NCI-H2107 treated with DMSO at 0.1 percent for 48 hours (cell line): ENCODE data around the gene CCDC93.
A peak's percentile ranks its signal among the peaks of the same experiment; 100 is the strongest.

Experiments used
- DNase-seq: peaks from one replicate; lab custom pipeline; 2025; ENCODE audit not compliant: unreplicated experiment; lab: John Stamatoyannopoulos, UW

The CCDC93 gene, protein sequence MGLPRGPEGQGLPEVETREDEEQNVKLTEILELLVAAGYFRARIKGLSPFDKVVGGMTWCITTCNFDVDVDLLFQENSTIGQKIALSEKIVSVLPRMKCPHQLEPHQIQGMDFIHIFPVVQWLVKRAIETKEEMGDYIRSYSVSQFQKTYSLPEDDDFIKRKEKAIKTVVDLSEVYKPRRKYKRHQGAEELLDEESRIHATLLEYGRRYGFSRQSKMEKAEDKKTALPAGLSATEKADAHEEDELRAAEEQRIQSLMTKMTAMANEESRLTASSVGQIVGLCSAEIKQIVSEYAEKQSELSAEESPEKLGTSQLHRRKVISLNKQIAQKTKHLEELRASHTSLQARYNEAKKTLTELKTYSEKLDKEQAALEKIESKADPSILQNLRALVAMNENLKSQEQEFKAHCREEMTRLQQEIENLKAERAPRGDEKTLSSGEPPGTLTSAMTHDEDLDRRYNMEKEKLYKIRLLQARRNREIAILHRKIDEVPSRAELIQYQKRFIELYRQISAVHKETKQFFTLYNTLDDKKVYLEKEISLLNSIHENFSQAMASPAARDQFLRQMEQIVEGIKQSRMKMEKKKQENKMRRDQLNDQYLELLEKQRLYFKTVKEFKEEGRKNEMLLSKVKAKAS

DNA sequence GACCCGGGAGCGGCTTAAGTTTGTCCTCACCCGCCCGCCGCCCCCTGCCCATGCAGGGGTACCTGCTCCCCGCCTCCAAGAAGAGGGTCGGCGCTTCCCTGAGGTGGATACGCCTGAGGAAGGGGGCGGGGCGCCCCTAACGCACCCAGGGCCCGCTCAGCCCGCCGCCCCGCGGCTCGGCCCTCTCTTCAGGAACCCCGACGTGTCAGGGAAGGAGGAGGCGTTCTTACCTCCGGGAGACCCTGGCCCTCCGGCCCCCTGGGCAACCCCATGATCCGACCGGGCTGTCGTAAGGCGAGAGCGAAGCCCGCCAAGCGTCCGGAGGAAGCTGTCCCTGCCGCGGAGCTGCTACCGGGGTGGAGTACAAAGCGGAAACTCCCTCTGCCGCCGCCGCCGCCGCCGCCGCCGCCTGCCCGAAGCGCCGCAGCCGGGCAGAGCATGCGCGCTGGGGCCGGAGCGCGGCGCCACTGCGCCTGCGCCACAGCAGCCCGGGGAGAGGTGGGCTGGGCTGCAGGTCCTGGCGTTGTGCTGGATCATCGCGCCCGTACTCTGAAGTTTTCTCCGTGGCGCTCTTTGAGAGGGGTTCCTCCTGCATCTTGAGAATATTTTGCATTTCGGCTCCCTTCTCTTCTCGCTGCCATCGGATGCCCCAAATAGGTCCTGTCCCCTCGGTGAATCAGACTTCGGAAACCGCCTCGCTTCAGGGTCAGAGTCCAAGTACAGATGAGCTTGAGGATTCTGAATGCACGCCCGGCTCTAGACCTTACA is at the start of gene CCDC93:
Gene CCDC93, minus strand, starts transcription at position 347 of the 768 bp plus-strand sequence. Its CDS starts 75 bp downstream, at position 272.
- peak; percentile 54 for DNase-seq

DNA sequence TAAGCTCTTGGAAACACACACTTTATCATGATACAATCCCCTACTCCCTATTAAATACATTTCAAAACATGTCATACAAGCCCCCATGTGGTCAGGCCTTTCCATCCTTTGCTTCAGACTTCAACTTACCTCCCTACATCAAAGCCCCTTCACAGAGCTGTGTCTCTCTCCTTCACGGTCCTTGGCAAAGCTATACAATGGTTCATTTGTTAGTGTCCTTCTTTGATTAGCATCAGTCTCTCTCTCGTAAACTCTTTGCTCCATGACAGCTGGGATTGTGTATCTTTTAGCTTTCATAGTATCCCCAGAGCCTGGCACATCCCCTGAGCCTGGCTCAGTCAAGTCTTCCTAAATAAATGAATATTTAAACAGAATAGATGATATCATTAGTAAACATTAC is 48.8 kb upstream of the CCDC93 start:
- DNase-seq: no peak

GRCh38 chr2:118062048-118062447 is 48.2 kb upstream of the CCDC93 start:
- DNase-seq: no peak

DNA sequence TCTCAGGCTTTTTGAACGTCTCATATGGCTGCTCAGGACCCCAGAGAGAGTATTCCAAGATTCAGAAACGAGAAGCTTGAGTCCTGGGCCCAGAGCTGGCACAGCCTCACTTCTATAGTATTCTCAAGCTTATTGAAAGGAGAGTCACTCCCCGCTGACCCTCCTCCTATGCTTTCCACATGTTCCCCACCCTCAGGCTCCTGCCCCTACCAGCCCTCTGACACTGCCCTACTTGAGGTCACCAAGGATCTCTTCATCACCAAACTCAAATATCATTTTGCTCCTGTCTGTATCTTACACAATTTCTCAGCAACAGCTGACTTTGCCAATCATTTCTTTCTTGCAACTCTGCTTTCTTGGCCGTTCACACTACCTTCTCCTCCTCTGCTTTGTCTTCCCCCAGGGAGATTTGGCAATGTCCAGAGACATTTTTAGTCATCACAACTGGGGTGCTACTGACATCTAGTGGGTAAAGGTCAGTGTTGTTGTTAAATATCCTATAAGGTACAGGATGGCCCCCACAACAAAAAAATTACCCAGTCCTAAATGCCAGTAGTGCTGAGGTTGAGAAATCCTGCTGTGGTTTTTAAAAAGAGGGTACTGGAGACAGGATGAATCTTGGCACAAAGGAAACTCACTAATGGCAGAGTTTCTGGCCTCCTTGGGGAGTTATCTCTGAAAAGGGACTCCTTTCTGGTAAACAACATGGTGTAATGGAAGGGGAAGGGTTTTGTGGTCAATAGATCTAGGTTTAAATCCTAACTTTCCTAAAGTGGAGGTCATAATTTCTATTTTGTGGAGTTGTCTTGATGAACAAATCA is 47.5 kb upstream of the CCDC93 start:
- no peak for DNase-seq

DNA sequence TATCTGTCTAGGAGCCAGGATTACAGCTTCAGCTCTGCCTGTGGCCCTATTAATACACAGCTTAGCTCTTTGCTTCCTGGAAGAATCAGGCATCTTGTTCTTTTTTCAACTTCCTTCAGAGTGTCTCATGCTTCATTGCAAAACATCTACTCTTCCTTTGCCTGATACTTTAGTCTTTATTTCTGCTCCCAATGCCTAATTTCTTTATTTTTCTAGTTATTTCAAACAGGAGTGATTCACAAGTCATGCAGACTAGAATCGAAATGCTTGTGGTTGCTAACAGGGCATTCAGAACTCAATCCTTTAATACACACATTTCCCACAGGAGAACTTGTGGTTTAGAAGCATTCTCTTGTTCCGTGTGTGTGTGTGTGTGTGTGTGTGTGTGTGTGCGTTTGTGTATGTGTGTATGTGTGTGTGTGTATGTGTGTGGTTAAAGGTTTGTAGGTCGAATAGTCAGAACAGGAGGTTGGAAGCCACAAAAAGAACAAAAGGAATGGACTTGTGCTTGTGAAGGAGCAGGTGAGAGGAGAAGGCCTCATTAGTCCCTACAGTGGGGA is 46.1 kb upstream of the CCDC93 start:
- DNase-seq: peak; percentile 23

DNA sequence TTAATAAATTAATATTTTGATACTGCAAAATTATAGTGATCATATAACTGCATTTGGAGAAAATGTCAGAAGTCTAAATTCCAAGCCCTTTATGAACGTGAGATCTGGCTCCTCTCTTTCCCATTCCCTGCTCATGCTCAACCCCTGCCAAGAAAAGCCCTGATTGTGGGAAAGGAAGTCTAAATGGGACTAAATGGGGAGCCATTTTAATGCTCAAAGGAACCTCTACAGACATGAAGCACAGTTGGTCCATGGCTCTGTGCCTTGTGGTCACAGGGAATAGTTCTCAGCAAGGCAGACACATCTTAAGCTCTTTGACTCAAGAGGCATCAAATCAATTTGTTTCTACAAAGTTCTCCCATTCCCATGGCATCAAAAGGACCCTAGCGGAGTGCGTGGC is 45.1 kb upstream of the CCDC93 start:
- no peak for DNase-seq

DNA sequence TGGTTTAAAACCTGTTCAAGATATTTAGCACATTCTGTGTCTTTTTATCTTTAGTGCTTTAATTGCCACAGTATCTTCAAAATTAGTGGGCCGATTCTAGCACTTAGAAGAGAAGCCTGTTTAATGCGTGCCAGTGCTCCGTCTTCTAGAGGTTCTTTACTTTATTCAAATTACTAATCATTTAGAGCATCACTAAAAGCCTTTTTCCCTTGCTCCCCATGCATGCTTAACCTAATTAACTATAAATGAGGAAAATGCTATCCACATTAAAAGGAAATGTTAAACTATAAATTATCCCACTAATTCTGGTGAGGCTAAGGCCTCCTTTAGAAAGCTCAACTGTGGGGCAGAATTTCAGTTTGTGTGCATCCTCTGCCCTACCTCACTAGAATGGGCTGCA is 42.9 kb upstream of the CCDC93 start:
- no peak for DNase-seq

DNA sequence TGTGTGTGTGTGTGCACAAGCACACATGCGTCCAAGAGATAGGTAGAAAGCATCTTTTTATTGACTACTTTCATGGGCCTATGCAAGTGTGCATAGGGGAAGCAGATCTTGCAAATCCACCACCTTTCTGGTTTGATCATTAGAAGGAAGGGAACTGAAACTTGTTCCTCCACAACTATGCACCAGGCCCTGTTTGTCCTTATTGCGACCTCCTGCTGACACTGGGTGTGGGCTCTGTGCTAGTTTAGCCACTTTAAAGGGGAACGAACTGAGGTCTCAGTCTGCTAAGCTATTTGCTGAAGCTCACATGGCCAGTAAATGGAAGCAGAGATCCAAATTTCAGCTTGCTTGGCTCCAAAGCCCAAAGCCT is 42.3 kb upstream of the CCDC93 start:
- no peak for DNase-seq

- DNase-seq: no peak
Observed at GRCh38 chr2:118055512-118056164, 41.8 kb upstream of the CCDC93 start.

DNA sequence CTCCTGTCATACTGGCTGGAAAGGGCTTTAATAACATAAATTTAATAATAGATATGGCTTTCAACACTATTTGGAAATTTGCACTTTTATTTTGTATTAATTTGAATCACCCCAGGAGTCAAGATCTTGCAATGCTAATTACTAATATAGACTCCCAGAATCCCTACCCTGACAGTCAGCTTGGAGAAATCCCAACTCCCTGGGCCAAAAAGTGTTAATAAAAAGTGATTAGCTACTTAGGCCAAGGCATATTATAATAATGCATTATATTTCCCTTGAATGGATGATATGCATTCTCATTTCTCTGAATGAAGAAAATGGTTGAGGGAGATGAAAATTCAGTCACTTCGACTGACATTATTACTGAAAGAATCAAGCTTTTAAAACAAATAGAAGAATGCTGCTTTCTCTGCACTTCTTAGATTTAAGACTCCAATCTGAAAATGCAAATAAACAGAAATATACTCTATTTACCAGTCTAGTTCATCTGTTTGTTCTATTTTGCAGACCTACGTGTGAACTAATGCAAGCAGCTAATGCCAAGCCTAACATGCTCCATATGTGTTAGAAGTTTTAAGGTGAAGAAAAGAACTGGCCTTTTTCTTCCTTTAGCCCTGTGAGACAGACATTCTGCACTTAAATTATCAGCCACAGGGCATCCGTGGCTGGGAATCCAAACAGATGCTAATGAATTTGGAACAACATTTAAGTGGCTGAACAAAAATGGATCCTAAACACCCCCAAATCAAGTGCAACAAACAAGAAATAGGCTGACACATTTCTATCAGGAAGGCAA is 40.5 kb upstream of the CCDC93 start:
- no peak for DNase-seq

- no peak for DNase-seq
Observed at GRCh38 chr2:118053681-118054080, 39.8 kb upstream of the CCDC93 start.

- no peak for DNase-seq
Observed at GRCh38 chr2:118052474-118052873, 38.6 kb upstream of the CCDC93 start.

- DNase-seq: no peak
Observed at GRCh38 chr2:118051826-118052358, 38.0 kb upstream of the CCDC93 start.

DNA sequence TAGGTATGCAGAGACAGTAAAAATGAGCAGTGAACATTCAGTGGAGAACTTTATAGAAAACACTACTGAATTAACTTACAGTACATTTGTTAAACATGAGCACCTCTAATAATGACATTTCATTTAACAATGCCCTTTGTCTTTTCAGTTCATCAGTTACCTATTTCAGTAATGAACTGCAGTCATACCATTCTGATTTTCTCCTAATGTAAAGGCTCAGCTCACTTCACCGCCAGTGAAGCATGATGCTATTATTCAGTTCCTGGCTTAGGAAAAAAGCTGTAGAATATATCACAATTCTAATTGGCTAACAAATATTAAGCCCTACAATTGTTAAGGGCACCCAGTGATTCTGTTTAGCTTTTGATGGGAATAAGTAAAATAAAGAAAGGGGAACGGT is 37.1 kb upstream of the CCDC93 start:
- DNase-seq: no peak

- no peak for DNase-seq
Observed at GRCh38 chr2:118050386-118050785, 36.5 kb upstream of the CCDC93 start.

DNA sequence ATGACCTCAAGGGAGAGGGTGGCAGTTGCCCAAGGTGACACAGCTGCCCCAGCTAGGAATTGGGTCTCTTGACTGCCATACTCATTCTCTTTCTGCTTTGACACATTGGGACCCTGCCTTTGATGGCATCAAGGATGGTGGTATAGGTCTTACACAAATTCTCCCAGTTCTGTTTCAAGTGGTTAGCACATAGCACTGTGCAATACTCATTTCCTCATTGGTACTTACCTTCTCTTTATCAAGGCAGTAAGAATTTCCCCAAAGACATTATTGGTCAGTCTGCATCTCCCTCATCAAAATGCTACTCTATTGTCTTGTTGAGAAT is 35.9 kb upstream of the CCDC93 start:
- no peak for DNase-seq

GRCh38 chr2:118049140-118049815 is 35.4 kb upstream of the CCDC93 start:
- no peak for DNase-seq

GRCh38 chr2:118048401-118048800 is 34.5 kb upstream of the CCDC93 start:
- no peak for DNase-seq

DNA sequence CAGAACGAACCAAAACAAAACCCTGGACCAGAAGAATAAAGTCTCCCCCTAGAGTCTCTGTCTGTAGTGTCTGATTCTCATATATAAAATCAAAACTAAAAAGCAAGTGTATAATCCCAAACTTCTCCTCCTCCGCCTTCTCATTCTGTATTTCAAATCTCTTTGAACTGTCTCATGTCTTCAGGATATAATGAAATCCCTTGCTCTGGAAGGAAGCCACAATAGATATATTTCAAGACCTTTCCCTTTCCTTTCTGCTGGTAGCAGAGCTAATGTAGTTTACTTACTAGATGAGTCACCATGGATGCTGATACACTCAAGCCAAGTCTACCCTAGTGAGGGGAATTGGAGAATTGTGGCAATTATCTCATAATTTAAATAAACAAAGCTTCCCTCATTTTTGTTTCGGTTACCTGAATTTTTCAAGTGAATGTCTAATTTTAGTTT is 33.5 kb upstream of the CCDC93 start:
- no peak for DNase-seq
